HG02678 (cell line): ENCODE measurements around the gene LARP6.
"Not testable (repeated sequence)": the region's sequence is repeated elsewhere in the genome, so short reads cannot be mapped to it uniquely, and the experiment has no call there.

ENCODE experiments used
- ATAC-seq: cut with Tn5 transposase; IDR thresholded peaks from one replicate; pipeline ENCODE4 v1.9.1; 2021; ENCODE audit warnings: mild to moderate bottlenecking, moderate library complexity; ENCODE audit not compliant: unreplicated experiment

Gene LARP6

GRCh38 chr15:70859322-70859908 lies 5.5 kb upstream of the LARP6 start:
- no peak for ATAC-seq

- ATAC-seq = not testable (repeated sequence)
Measured at GRCh38 chr15:70858614-70859321, 4.8 kb upstream of the LARP6 start.

GRCh38 chr15:70857562-70858285 lies 3.8 kb upstream of the LARP6 start:
- ATAC-seq = no peak

GRCh38 chr15:70856884-70857561 lies 3.1 kb upstream of the LARP6 start:
- ATAC-seq = no peak

- ATAC-seq = no peak
Measured at GRCh38 chr15:70856177-70856883, 2.4 kb upstream of the LARP6 start.

GRCh38 chr15:70855764-70856163 lies 1.8 kb upstream of the LARP6 start:
- ATAC-seq = no peak

- ATAC-seq = no peak
Measured at GRCh38 chr15:70854666-70854976, 664 bp upstream of the LARP6 start.

GRCh38 chr15:70853318-70853972 lies 512 bp downstream of the LARP6 start:
- no peak for ATAC-seq

- no peak for ATAC-seq
Measured at GRCh38 chr15:70852501-70853317, 1.2 kb downstream of the LARP6 start.

- no peak for ATAC-seq
Measured at GRCh38 chr15:70851889-70852288, 2.1 kb downstream of the LARP6 start.

- ATAC-seq = no peak
Measured at GRCh38 chr15:70845602-70846360, 8.2 kb downstream of the LARP6 start.

GRCh38 chr15:70837476-70837875 lies 16.5 kb downstream of the LARP6 start:
- no peak for ATAC-seq

- ATAC-seq = no peak
Measured at GRCh38 chr15:70835841-70836240, 18.1 kb downstream of the LARP6 start.

GRCh38 chr15:70835415-70835814 lies 18.5 kb downstream of the LARP6 start:
- ATAC-seq = no peak

- ATAC-seq = no peak
Measured at GRCh38 chr15:70834999-70835398, 19.0 kb downstream of the LARP6 start.

- no peak for ATAC-seq
Measured at GRCh38 chr15:70833861-70834765, 19.8 kb downstream of the LARP6 start.

- ATAC-seq = no peak
Measured at GRCh38 chr15:70833422-70833821, 20.5 kb downstream of the LARP6 start.

GRCh38 chr15:70832176-70832575 lies 21.8 kb downstream of the LARP6 start:
- ATAC-seq = no peak
